ENCODE data around the gene FAM237B. TPM values are rescaled to one million over a fixed set of nuclear protein-coding genes. Genes with fewer than 3 reads are reported as not detected.
A peak's percentile ranks its signal among the peaks of the same experiment; 100 is the strongest.

FAM237B gene
- total and polyA plus RNA-seq, 11 donors: not detected

DNA sequence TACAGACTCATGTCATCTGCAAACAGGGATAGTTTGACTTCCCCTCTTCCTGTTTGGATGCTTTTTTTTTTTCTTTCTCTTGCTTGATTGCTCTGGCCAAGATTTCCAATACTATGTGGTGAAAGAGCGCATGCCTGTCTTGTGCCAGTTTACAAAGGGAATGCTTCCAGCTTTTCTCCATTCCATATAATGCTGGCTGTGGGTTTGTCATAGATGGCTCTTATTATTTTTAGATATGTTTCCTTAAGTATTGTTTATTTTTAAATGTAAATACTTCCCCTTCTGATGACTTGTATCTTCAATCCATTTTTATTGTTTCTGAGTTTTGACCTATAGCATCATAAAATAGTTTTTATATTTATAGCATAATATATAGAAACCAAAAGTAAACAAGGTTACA is 17.9 kb downstream of the FAM237B start:
- H3K36me3 ChIP-seq: peaks cover 0 to 17% (median 3%) of the 10 kb centered on the region in 9 donors
- no peak overlapping the region for H3K27ac ChIP-seq
- 91 to 100% (median 96%) methylated on average over 1 of the region's 1 CpG for WGBS, 4 donors
- intact Hi-C loops (cut with DNase I): no loop called here
- ATAC-seq (no peak), DNase-seq (no peak)
- no peak overlapping the region for H3K4me3 ChIP-seq
- H3K9me3 ChIP-seq: no peaks in the 10 kb centered on the region
- no peaks in the 10 kb centered on the region for H3K27me3 ChIP-seq
- no peaks in the 10 kb centered on the region for H3K4me1 ChIP-seq
- no peak for TF ChIP-seq POLR2A (IDR thresholded peaks at IDR 0.05)
- TF ChIP-seq, protein P1, sequence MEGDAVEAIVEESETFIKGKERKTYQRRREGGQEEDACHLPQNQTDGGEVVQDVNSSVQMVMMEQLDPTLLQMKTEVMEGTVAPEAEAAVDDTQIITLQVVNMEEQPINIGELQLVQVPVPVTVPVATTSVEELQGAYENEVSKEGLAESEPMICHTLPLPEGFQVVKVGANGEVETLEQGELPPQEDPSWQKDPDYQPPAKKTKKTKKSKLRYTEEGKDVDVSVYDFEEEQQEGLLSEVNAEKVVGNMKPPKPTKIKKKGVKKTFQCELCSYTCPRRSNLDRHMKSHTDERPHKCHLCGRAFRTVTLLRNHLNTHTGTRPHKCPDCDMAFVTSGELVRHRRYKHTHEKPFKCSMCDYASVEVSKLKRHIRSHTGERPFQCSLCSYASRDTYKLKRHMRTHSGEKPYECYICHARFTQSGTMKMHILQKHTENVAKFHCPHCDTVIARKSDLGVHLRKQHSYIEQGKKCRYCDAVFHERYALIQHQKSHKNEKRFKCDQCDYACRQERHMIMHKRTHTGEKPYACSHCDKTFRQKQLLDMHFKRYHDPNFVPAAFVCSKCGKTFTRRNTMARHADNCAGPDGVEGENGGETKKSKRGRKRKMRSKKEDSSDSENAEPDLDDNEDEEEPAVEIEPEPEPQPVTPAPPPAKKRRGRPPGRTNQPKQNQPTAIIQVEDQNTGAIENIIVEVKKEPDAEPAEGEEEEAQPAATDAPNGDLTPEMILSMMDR (IDR thresholded peaks at IDR 0.05): no peak

DNA sequence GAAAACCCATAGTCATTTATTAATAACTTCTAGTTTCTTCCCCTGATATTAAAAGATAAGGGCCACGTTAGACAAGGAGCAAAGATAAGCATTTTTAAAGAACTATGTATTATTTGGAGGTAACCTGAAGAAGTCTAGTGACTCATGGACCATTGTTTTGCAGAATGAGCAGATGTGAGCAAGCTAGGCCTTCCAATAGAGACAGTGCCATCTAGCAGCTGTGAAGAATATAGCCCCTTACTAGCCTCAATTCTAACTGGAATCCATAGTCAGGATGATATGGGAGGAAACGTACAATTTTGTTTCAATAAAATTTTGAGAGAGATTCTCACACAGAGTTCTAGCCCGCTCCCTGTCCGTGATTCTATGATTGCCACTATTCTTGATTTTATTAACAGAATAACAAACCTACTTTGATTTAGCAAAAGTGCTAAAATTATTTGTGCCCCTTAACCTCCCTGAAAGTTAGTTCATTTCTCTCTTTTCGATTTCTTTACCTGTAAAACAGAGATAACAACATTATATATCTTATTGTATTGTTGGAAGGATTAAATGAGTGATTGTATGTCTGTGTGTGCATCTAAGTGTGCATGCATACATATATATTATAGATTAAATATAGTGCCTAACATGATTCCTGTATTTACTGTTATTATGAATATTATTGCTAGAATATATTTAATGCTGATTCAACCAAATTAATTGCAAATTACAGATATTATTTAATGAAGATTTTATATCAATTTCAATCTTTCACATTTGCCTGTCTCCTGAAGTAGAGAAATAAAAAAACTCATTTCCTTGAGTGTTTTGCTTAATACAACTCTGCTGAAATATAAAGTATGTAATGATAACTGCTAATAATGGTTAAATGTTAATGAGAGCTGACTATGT is 22.7 kb downstream of the FAM237B start:
- DNase-seq: no peak
- no peak overlapping the region for H3K4me3 ChIP-seq
- H3K27ac ChIP-seq: no peak overlapping the region
- H3K9me3 ChIP-seq: no peaks in the 10 kb centered on the region
- 55 to 65% (median 59%) methylated on average over 5 of the region's 5 CpGs for WGBS, 4 donors
- no peak for TF ChIP-seq POLR2A (IDR thresholded peaks at IDR 0.05)
- TF ChIP-seq, protein P1 (IDR thresholded peaks at IDR 0.05): peak; percentile 8 to 63 (median 38)
- peaks cover 0 to 4% (median 0%) of the 10 kb centered on the region in 12 donors for H3K4me1 ChIP-seq
- ATAC-seq: peak in 3 of 4 donors; percentile 55 to 77 (median 75)
- H3K27me3 ChIP-seq: no peaks in the 10 kb centered on the region
- intact Hi-C loops (cut with DNase I): loop anchor here in 2 of 10 donors (10.0 kb wide), 2 partner anchors 124 to 126 kb away; no protein-coding TSS in a partner anchor
- H3K36me3 ChIP-seq: no peaks in the 10 kb centered on the region

DNA sequence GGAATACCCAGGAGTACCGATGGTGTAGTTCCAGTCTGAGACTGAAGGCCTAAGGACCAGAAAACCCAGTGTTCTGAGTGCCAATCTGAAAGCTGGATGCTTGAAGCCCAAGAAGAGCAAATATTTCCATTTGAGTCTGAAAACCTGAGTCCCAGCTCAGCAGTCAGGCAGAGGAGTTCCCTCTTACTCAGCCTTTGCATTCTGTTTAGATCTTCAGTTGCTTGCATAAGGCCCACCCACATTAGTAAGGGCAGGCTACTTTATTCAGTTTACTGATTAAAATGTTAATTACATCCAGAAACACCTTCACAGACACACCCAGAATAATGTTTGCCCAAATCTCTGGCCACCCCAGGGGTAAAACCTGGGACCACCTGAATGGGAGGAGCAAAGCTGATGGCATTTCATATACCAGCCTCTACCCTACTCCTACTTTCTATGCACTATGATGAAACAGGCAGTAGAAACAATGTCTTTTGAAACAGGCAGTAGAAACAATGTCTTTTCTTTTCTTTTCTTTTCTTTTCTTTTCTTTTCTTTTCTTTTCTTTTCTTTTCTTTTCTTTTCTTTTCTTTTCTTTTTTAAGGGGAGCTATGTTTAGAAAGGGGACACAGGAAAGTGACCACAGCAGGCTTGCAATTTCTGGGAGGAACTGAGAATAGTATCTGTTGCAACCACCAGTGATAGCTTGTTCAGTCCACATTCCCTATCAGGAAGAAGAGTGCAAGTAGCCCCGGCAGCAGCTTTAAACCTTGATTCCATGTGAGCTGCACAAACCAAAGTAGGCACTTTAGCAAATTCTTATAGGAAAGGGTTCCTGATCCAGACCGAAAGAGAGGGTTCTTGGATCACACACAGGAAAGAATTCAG is 30.6 kb downstream of the FAM237B start:
- Histone ChIP-seq H3K9me3 (no peaks in the 10 kb centered on the region), H3K4me1 (peaks cover 0 to 5% (median 0%) of the 10 kb centered on the region in 12 donors), H3K36me3 (peaks cover 0 to 23% (median 0%) of the 10 kb centered on the region in 9 donors), H3K27ac (no peak overlapping the region), H3K4me3 (no peak overlapping the region), H3K27me3 (no peaks in the 10 kb centered on the region)
- ATAC-seq (no peak), DNase-seq (no peak)
- intact Hi-C loops (cut with DNase I): loop anchor here in 2 of 10 donors (10.0 kb wide), 2 partner anchors 116 to 134 kb away; no protein-coding TSS in a partner anchor
- 82 to 95% (median 85%) methylated on average over 3 of the region's 3 CpGs for WGBS, 4 donors
- no peak for TF ChIP-seq POLR2A (IDR thresholded peaks at IDR 0.05)
- TF ChIP-seq, protein P1 (IDR thresholded peaks at IDR 0.05): no peak

DNA sequence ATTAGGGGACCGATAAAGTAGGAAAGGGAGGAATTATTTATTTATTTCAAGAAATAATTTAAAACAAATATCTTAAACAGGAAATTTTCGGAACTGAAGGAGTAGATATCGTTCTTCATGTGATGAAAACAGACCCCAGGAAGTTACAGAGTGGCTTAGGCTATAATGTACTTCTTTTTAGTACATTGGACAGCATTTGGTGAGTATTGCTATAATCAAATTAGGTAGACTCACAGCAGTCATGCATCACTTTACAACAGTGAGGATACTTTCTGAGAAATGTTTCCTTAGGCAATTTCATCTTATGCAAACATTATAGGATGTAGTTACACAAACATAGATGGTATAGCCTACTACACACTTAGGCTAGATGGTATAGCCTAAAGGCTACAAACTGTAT is 33.0 kb downstream of the FAM237B start:
- intact Hi-C loops (cut with DNase I): no loop called here
- Histone ChIP-seq H3K4me1 (no peaks in the 10 kb centered on the region), H3K36me3 (peaks cover 0 to 23% (median 0%) of the 10 kb centered on the region in 9 donors), H3K9me3 (no peaks in the 10 kb centered on the region), H3K27me3 (no peaks in the 10 kb centered on the region), H3K4me3 (no peak overlapping the region), H3K27ac (no peak overlapping the region)
- DNase-seq (no peak), ATAC-seq (no peak)
- TF ChIP-seq POLR2A (IDR thresholded peaks at IDR 0.05): no peak
- TF ChIP-seq, protein P1 (IDR thresholded peaks at IDR 0.05): no peak
- 84 to 88% (median 86%) methylated on average over 3 of the region's 3 CpGs for WGBS, 4 donors
